ENCODE measurements around the gene SRD5A2. TPM values are rescaled to one million over a fixed set of nuclear protein-coding genes. Genes with fewer than 3 reads are reported as not detected.
"Not testable (repeated sequence)": the region's sequence is repeated elsewhere in the genome, so short reads cannot be mapped to it uniquely, and the experiment has no call there.

The SRD5A2 gene
- total RNA-seq, 1 donor from 2014 or later = not detected

GRCh38 chr2:31511376-31511775, 69.4 kb downstream of the SRD5A2 start:
- Mint-ChIP-seq H3K4me1 (ENCODE audit: unreplicated experiment) (peaks cover 15% of the 10 kb centered on the region), H3K27me3 (ENCODE audit: unreplicated experiment) (peaks cover 34% of the 10 kb centered on the region), H3K27ac (ENCODE audit: unreplicated experiment) (no peak overlapping the region), H3K4me3 (ENCODE audit: unreplicated experiment) (no peak overlapping the region), H3K36me3 (ENCODE audit: unreplicated experiment) (no peaks in the 10 kb centered on the region), H3K9me3 (ENCODE audit: unreplicated experiment) (no peaks in the 10 kb centered on the region)
- DNase-seq (ENCODE audit: extremely low spot score, unreplicated experiment) = no peak
- TF ChIP-seq, protein P1, sequence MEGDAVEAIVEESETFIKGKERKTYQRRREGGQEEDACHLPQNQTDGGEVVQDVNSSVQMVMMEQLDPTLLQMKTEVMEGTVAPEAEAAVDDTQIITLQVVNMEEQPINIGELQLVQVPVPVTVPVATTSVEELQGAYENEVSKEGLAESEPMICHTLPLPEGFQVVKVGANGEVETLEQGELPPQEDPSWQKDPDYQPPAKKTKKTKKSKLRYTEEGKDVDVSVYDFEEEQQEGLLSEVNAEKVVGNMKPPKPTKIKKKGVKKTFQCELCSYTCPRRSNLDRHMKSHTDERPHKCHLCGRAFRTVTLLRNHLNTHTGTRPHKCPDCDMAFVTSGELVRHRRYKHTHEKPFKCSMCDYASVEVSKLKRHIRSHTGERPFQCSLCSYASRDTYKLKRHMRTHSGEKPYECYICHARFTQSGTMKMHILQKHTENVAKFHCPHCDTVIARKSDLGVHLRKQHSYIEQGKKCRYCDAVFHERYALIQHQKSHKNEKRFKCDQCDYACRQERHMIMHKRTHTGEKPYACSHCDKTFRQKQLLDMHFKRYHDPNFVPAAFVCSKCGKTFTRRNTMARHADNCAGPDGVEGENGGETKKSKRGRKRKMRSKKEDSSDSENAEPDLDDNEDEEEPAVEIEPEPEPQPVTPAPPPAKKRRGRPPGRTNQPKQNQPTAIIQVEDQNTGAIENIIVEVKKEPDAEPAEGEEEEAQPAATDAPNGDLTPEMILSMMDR (IDR thresholded peaks at IDR 0.05) = no peak

DNA sequence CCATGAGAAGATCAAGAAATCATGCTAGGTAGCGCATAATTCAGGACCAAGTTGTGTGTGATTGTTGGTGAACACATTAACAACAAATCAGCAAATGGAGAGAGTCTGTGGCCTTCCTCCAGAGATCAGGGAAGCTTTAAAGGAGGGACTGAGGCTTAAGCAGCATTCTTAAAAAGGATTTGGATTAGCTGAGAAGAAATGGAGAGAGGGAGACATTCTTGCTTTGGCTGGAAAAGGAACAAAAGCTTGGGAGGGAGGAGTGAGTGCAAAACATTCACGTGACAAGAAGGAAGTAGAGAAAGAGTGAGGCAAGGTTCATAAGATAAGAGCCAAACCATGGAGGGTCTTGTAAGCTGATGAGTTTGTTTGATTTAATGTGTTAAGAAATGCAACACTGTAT, 75.6 kb downstream of the SRD5A2 start:
- Mint-ChIP-seq H3K27me3 (ENCODE audit: unreplicated experiment) (peaks cover 45% of the 10 kb centered on the region), H3K4me3 (ENCODE audit: unreplicated experiment) (no peak overlapping the region), H3K36me3 (ENCODE audit: unreplicated experiment) (no peaks in the 10 kb centered on the region), H3K4me1 (ENCODE audit: unreplicated experiment) (no peaks in the 10 kb centered on the region), H3K27ac (ENCODE audit: unreplicated experiment) (no peak overlapping the region), H3K9me3 (ENCODE audit: unreplicated experiment) (no peaks in the 10 kb centered on the region)
- no peak for DNase-seq (ENCODE audit: extremely low spot score, unreplicated experiment)
- TF ChIP-seq, protein P1 (IDR thresholded peaks at IDR 0.05) = no peak

GRCh38 chr2:31504311-31504710, 76.4 kb downstream of the SRD5A2 start:
- Mint-ChIP-seq H3K36me3 (ENCODE audit: unreplicated experiment) (no peaks in the 10 kb centered on the region), H3K4me3 (ENCODE audit: unreplicated experiment) (no peak overlapping the region), H3K9me3 (ENCODE audit: unreplicated experiment) (no peaks in the 10 kb centered on the region), H3K27me3 (ENCODE audit: unreplicated experiment) (peaks cover 41% of the 10 kb centered on the region), H3K4me1 (ENCODE audit: unreplicated experiment) (no peaks in the 10 kb centered on the region), H3K27ac (ENCODE audit: unreplicated experiment) (no peak overlapping the region)
- TF ChIP-seq, protein P1 (IDR thresholded peaks at IDR 0.05) = no peak
- no peak for DNase-seq (ENCODE audit: extremely low spot score, unreplicated experiment)

- peak overlapping the region; percentile 77 for H3K27ac Mint-ChIP-seq (ENCODE audit: unreplicated experiment)
- peaks cover 16% of the 10 kb centered on the region for H3K27me3 Mint-ChIP-seq (ENCODE audit: unreplicated experiment)
- H3K4me1 Mint-ChIP-seq (ENCODE audit: unreplicated experiment); H3K9me3 Mint-ChIP-seq (ENCODE audit: unreplicated experiment); H3K36me3 Mint-ChIP-seq (ENCODE audit: unreplicated experiment): not testable (repeated sequence)
- DNase-seq (ENCODE audit: extremely low spot score, unreplicated experiment) = peak; percentile 84
- H3K4me3 Mint-ChIP-seq (ENCODE audit: unreplicated experiment) = peak overlapping the region; percentile 90
- TF ChIP-seq, protein P1 (IDR thresholded peaks at IDR 0.05) = peak; percentile 15
These were observed 84.3 kb downstream of the SRD5A2 start for GRCh38 chr2:31496451-31496874.

DNA sequence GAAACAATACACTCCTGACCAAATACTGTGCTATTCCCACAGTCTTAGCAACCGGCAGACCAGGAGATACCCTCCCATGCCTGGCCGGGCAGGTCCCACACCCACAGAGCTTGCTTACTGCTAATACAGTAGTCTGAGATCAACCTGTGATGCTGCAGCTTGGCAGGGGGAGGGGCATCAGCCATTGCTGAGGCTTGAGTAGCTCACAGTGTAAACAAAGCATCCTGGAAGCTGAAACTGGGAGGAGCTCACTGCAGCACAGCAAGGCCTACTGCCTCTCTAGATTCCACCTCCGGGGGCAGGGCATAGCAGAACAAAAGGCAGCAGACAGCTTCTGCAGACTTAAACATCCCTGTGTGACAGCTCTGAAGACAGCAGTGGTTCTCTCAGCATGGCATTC, 91.4 kb downstream of the SRD5A2 start:
- not testable (repeated sequence) for H3K4me1 Mint-ChIP-seq (ENCODE audit: unreplicated experiment); DNase-seq (ENCODE audit: extremely low spot score, unreplicated experiment); H3K36me3 Mint-ChIP-seq (ENCODE audit: unreplicated experiment); H3K4me3 Mint-ChIP-seq (ENCODE audit: unreplicated experiment); H3K27ac Mint-ChIP-seq (ENCODE audit: unreplicated experiment)
- Mint-ChIP-seq H3K27me3 (ENCODE audit: unreplicated experiment) (peaks cover 14% of the 10 kb centered on the region), H3K9me3 (ENCODE audit: unreplicated experiment) (peaks cover 13% of the 10 kb centered on the region)

- H3K27ac Mint-ChIP-seq (ENCODE audit: unreplicated experiment) = no peak overlapping the region
- peaks cover 20% of the 10 kb centered on the region for H3K9me3 Mint-ChIP-seq (ENCODE audit: unreplicated experiment)
- H3K4me1 Mint-ChIP-seq (ENCODE audit: unreplicated experiment) = peaks cover 2% of the 10 kb centered on the region
- TF ChIP-seq, protein P1 (IDR thresholded peaks at IDR 0.05) = no peak
- H3K36me3 Mint-ChIP-seq (ENCODE audit: unreplicated experiment) = no peaks in the 10 kb centered on the region
- no peak for DNase-seq (ENCODE audit: extremely low spot score, unreplicated experiment)
- no peak overlapping the region for H3K4me3 Mint-ChIP-seq (ENCODE audit: unreplicated experiment)
- H3K27me3 Mint-ChIP-seq (ENCODE audit: unreplicated experiment) = no peaks in the 10 kb centered on the region
These were observed 97.5 kb downstream of the SRD5A2 start for GRCh38 chr2:31483246-31483645.
